T-helper 1 cell treated with Interleukin-12 subunit alpha and Interleukin-12 subunit beta and Interleukin-4 antibody, amounts not matched to agents 30 ng/mL and 1 ng/mL, for 36 hours (primary cell): Measurements from ENCODE around the gene CIROP. TPM values are rescaled to one million over a fixed set of nuclear protein-coding genes. Genes with fewer than 3 reads are reported as not detected.

Source experiments
- intact Hi-C: fragments of 100-400 bp; cut with micrococcal nuclease; formaldehyde crosslinking; loops from one replicate; pipeline ENCODE4 v1.15.1; 2024
- total RNA-seq: library from RNA; stranded (reverse); gene quantifications from 2 replicates; pipeline ENCODE4 v1.2.3, GENCODE V29; 2022

Gene CIROP
- total RNA-seq, 1 donor from 2014 or later = not detected

DNA sequence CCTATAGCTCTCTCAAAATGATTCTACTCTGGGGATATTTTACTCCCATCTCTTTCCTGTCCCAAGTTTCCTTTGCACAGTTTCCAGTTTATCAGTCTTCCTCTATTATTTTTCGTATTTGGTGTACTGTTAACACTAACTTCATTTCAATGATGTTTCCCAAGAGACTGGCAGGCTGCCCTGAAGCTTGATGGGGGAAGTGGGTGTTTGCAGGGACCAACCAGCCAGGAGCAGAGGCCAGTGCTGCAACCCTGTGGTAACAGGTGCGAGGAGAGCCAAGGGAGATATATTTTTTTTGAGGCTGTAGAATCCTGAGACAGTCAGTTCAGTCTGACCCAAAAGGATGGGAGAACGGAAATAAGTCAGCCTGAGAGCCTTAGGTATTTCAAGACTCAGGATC is 26.1 kb upstream of the CIROP start:
- intact Hi-C loops = no loop called here

DNA sequence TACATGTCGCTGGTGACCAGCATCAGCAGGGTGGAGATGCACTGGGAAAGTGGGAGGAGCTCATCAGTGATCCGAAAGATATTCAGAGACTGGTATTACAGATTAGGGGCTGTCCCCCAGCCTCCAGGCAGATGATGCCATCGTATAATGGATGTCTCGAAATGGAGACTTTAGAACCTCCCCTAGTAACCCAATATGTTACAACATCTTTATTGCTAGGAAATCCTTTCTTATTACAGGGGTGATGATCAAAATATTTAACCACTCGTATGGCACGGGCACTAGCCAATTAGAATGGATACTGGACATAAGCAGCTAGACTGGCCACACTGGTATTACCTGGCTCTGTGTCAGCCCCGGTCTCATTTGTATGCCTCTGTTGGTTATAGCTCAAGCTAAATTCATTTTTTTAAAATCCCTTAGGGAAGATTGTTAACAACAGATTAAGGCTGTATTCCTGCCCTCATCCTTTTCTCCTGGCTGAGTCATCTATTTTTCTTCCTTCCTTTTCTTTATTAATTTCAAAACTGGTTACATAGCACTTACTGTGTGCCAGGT is 25.0 kb upstream of the CIROP start:
- intact Hi-C loops = loop anchor here (10.0 kb wide), 1 partner anchor 425 kb away; the partner anchor contains the start of genes THTPA and ZFHX2

DNA sequence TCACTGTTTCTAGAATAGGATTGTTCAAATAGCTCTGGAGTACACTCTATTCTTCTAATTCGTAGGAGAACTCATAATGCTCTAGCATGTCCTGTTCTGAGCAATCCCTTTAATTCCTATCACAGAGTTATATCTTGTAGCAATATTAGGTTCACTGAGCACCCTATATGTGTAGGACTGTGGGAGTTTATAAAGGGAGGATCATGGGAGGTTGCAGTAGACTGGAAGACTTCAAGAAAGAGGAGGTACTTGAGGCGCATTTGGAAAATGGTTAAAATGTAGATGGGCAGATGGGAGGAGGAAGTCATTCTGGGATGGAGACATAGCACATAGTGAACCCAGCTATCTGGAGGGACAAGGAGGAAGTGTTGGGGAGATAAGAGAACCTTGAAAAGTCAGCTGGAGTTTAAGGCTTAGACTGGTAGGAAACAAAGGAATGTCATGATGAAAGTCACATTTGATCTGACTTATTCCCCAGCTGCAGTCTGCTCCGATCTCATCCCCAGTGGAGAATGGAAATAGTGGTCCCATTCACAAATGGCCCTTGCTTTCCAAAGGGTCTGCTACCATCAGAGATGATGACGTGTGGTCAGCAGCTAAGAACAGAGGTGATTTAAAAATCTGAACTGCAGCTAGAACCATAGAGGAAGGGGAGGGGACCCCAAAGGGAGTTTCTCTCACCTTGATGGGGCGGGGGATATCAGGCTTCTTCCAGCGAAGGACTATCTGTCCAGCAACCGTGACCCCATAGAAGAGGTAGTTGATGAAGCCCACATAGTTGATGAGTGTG is 24.4 kb upstream of the CIROP start:
- intact Hi-C loops = loop anchor here (10.0 kb wide), 1 partner anchor 426 kb away; the partner anchor contains the start of genes THTPA and ZFHX2

DNA sequence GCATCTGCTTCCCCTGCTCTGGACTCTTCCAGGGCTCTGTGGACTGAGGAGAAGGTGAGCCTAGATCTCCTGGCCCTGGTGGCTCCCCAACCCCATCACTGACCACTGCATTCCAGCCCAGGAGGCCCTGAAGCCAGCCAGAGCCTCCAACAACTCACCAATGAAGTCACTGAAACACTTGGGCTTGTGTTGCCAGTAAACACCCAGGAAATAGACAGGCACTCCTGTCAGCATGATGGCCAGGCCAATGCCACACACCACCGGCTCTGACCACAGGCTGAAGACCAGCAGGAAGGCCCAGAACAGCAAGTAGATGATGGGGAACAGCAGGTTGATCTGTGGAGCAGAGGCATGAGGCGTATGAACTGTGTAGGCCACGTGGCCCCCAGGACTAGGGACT is 23.1 kb upstream of the CIROP start:
- intact Hi-C loops = loop anchor here (10.0 kb wide), 1 partner anchor 427 kb away; the partner anchor contains the start of genes THTPA and ZFHX2

DNA sequence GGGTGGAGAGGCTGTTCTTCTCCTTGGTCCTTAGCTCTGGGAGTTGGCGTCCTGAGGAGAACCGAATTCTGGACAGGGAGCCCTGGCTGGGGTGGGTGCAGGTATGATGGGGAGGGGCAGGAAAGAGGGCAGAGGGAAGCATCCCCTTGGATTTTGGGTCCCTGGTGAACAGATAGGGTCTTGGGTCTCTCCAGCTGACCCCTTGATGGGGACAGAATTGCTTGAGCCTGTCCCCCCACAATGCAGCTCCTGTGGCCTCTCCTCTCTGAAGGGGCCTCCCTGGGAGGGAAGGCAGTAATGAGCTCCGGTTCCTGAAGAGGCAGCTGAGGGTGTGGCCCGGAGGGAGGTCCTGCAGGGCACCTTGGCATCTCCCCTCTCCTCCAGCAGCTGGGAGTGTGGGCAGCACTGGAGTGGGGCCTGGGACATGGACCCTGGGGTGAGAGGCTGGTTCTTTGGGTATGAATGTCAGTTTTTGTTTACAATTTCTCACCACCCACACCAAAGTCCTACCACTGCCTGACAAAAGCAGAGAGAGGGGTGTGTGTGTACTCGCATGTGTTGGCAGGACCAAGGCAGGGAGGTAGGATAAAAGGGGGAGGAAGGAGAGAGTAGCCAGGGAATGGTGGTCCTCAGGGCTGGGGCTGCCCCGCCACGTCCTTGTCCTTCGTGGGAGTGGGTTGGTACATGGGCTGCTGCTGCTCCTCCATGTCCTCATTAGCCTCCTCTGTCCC is 21.9 kb upstream of the CIROP start:
- intact Hi-C loops = loop anchor here (10.0 kb wide), 1 partner anchor 428 kb away; the partner anchor contains the start of genes THTPA and ZFHX2

DNA sequence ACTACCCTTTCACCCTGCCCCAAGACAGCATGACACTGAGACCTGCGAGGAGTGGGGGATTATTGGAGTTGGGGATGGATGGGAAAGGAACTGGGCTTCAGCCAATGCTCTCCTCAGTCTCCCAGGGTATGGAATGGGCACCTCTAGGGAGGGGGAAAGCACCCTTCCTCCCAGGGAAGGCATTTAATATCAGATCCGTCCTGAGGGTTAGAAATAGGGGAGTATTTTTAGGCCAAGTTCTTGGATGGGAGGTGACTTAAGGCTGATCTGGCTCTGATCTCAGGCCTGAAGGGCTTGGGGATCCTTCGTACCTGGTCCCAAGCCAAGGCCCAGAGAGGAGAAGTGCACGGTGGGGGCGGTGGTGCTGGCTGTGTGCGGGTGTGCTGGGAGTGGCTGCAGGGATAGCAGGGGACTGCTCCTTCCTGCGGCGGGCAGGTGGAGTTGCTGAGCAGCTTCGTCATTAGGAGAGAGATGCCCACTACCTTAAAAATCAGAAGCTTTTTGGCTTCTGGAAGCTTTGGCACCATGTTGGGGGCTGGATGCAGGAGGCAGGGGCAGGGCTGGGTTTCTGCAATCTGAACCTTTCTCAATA is 21.2 kb upstream of the CIROP start:
- intact Hi-C loops = loop anchor here (10.0 kb wide), 1 partner anchor 429 kb away; the partner anchor contains the start of genes THTPA and ZFHX2

DNA sequence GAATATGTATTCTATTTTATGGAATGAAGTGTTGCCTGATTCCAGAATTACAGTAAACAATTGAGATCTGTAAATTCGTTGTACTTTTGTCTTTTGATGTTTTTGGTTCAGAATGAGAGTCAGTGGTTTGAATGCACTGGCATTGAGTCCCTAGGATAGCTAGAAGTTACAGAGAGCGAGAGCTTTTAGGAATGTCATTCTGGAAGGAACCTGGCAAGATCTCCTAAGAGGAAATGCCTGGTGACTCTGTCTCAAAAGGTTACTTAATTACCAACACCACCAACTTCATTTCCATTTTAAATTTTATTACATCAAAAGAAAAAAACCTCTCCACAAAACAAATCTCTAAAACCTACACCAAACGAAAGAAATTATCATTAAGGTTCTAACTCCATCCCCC is 20.2 kb upstream of the CIROP start:
- intact Hi-C loops = loop anchor here (10.0 kb wide), 1 partner anchor 430 kb away; the partner anchor contains the start of genes THTPA and ZFHX2

DNA sequence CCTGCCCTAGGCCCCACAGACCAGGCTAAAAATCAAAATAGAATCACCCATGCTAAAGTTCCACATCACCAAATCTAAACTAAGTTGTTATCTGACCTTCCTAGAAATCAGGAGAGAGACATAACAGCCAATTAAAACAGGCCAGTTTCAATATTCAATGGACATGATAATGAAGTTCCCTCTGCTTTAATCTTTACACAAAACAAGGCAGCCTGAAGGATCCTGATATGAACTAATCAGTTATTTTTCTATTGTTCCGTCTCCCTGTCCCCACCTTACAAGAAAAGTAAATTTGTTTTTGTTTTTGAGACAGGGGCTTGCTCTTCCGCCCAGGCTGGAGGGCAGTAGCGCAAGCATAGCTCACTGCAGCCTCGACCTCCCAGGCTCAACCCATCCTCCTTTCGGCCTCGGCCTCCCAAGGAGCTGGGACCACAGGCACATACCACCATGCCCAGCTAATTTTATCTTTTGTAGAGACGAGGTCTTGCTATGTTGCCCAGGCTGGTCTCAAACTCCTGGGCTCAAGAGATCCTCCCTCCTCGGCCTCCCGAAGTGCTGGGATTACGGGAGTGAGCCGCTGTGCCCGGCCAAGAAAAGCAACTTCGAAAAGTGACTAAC is 19.7 kb upstream of the CIROP start:
- intact Hi-C loops = loop anchor here (10.0 kb wide), 1 partner anchor 430 kb away; the partner anchor contains the start of genes THTPA and ZFHX2

DNA sequence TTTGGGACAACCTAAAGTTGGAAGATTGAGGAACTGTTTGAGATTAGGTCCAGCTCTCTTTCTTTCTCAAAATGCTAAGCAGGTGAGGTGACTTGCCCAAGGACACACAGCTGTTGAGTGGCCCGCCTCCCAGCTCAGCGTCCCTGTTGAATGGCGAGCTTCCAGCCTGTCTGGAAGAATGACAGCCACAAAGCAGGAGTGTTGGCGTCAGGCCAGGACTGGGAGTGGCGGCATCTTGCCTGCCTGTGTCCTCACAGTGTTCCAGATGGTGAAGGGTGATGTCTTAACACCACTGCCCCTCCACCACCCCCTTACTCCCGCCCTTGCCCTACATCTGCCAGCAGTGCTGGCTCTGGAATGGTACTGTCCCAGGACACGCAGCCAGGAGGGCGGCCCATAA is 18.6 kb upstream of the CIROP start:
- intact Hi-C loops = loop anchor here (10.0 kb wide), 1 partner anchor 431 kb away; the partner anchor contains the start of genes THTPA and ZFHX2

DNA sequence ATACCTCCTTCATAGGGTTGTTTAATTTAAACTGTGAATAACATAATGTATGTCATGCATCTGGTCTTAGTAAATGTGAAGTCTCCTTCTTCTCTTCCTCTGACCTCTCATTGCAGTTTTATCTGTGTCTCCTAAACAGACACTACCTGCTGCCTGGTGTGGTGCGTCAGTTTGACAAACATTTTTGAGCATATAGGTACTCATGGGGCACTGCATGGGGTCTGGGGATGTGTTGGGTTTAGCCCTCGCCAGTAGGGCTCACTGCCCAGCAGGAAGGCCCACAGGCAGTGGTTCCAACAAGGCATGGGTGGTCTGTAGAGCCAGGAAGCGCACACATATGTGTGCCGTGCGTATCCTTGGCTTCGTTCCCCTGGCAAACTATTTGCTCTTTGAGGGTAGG is 17.3 kb upstream of the CIROP start:
- intact Hi-C loops = loop anchor here (10.0 kb wide), 1 partner anchor 433 kb away; the partner anchor contains the start of genes THTPA and ZFHX2

DNA sequence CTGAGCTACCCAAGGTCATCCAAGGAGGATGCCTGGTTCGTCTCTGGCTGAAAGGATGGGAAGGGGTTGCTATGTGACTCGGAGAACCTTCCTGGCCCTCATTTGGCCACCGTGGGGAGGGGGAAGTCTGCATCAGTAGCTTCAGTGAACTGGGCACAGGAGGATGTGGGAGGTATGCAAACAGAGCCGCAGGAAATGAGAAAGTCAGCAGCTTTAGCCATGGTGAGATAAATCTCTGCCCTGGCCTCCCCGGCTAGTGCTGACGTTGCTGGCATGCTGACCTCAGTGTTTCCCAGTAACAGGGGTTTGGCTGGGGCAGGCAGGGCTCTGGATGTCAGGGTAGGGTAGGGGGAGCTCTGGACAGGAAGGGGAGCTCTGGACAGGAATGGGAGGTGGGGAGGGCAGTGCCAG is 16.6 kb upstream of the CIROP start:
- intact Hi-C loops = loop anchor here (2.0 to 10.0 kb wide), 3 partner anchors 51 to 433 kb away; partner anchors contain the start of genes HOMEZ, THTPA and ZFHX2

DNA sequence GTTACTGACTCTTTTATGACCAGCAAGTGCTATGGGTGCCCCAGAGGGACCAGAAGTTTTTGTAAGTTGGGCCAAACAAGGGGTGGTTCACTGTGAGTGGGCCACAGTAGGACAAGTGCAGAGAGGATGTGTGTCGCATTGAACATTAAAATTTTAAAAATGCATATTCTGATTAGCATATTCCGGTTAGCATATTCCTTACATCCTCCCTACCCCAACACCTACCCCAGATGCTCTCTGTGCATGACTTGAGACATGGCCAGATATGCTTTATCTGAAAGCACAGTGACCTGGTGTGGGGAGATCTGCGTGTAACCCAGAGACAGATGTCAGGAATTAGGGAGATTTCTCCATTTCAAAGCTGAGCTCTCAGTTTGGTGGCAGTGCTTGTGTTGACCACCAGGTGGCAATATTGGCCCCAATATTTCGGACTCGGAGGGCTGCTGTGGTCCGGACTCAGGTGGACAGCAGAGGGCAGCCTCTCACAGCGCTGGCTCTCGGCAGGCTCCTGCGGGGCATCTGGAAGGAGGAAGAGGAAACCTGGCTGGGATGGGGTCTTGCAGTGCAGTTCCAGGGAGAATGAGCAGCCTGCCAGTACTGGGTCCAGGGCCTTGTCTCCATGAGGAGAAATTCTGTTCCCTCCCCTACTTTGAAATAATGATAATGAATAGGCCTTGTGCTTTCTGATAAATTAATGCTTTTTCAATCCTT is 15.9 kb upstream of the CIROP start:
- intact Hi-C loops = loop anchor here (1.0 to 10.0 kb wide), 10 partner anchors 25 to 434 kb away; partner anchors contain the start of genes ACIN1, C14orf119, HOMEZ and PABPN1

DNA sequence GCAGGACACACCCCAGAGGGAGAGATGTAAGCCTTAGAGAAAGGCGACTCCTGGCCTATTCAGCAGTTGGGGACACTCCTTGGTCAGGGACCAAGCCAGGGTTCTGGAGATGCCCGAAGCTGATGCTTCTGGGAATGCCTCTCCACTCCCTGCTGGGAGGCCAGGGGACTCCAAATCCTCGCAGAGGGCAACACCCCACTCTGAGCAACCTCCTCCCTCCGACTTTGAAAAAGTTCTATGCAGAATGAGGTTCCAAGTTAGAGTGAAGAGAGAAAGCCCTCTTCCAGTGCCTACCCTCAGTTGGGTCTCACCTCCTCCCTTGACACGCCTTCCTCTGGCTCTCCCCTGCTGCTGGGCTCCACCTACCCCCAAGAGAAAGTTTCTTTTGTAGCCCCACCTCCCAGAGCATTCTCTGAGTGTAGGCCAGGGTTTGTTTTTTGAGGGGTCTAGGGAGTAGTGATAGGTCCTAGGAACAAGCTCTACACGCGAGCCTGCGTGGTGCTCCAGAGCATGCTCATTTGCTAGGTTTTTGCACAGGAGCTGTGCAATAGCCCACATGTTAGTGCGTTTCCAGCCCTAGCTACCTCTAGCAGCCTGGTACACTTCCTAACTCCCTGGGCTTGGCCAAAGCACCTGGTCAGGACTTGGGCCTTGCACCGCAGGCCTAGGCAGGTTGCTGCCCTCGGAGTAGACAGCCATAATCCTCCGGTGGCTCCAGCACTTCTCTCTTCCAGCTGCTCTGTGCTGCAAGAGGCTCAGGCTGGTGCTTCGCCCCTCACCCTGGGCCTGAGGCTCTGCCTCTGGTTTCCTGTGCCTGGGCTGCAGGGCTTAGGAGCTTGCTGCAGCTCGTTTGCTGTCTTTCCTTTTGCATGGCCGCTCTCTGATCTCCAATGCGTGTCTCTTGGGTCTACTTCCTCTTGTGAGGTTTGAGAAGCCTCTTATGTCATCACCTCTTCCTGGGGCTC is 14.9 kb upstream of the CIROP start:
- intact Hi-C loops = loop anchor here (1.0 to 10.0 kb wide), 10 partner anchors 24 to 435 kb away; partner anchors contain the start of genes ACIN1, C14orf119, HOMEZ and PABPN1

DNA sequence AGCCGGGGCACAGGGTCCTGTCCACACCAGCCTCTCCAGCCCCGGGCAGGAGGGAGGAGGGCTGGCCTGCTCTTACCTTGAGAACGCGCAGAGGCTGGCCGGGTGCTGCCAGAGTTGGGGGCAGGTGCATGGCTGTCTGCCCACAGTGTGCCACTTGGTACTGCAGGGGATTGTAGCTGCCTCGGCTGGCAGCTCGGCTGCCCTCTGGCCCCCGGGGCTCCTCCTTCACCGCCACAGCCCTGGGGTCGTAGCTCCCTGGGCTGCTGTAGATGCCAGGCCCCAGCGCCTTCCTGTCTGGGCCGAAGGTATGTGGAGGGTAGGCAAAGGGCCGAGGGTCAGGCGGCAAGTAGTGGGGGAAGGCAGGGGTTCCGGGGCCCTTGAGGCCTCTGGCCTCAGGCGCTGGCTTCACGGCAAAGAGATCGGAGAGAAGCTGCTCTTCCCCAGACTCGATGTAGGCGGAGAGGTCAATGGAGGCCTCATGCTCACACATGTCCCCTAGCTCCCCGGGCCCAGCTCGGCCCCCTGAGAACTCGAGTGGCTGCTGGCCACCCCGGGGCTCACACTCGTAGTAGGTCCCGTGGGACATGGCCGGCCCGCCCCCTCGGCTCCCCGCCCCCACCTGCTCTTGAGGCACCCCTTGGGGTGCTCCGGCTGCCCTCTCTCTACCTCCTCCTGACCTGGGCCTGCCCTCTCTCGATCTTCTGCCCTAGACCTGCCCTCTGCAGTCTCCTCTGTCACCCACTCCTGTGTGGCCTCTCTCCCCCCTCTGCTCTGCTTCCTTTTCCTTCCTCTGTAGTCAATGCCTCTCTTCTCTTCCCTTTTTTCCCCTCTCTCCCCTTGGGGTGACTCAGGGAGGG is 13.9 kb upstream of the CIROP start, which contains the start of gene CEBPE:
TSS of gene CEBPE (minus strand) at position 750 of the 857 bp plus-strand sequence. CDS start at position 586, 164 bp downstream.
- intact Hi-C loops = no loop called here

DNA sequence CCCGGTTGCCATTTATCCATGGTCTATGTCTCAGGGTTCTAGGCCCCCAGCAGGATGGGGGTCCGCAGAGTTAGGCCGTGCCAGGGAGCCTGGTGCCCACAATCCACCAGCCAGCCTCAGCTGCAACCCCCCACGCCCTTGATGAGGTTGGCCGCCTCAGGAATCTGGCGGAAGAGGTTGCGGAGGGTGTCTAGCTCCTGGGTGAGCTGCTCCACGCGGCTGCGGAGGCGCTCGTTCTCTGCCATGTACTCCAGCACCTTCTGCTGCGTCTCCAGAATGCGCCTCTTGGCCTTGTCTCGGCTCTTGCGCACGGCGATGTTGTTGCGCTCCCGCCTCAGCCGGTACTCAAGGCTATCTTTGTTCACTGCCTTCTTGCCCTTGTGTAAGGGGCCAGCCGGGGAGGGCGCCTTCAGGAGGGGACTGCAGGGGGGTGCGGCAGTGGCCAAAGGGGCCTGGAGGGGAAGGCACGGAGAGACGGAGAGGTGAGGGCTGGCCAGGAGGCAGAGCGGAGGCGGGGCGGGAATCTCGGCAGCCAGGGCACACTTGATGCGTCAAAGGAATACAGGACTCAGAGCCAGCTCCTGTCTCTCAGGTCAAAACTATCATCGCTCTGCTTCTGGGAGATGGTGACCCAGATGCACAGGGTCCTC is 12.7 kb upstream of the CIROP start:
- intact Hi-C loops = no loop called here

DNA sequence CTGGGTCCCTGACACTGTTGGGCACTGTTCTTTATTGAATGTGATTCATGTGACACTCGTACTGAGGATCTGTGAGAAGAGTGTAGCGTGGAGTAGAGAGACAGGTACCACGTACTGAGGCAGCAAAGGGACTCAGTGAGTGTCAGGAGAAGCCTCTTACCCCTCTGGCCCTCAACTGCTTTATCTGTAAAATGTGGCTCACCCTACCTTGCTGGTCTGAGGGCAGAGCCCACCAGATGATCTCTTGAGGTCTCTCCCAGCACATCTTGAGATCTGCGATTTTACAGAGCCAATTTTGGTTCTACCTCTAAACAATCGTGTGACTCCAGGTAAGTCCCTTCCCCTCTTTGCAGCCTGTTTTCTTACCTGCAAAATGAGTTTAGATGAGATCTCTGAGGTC is 11.1 kb upstream of the CIROP start:
- intact Hi-C loops = no loop called here
